C4-2B (cell line): Measurements from ENCODE around the gene SSR3.

Experiments used
- CTCF ChIP-seq: fragments of 450-650 bp; conservative IDR thresholded peaks from 2 replicates; pipeline ENCODE4 v1.5.1; 2017; ENCODE audit warnings: mild to moderate bottlenecking
- ZFX ChIP-seq: fragments of 450-650 bp; IDR thresholded peaks from 2 replicates; pipeline ENCODE4 v1.6.1; 2017

GRCh38 chr3:156576051-156576450 lies 21.1 kb upstream of the SSR3 start:
- TF ChIP-seq CTCF (no peak), ZFX (no peak)
